K562 (cell line): Measurements from ENCODE around the gene UBQLN3. TPM values are rescaled to one million over a fixed set of nuclear protein-coding genes. Genes with fewer than 3 reads are reported as not detected.

Experiments used
- ATAC-seq: fragments of 200-7000 bp; cut with Tn5 transposase; 3 replicates; pipeline ENCODE4 v1.9.1; 2020; ENCODE audit warnings: moderate library complexity
- BruUV-seq: library from RNA; stranded (reverse); fragments of 400-500 nt; replicated peaks from 2 replicates; lab custom pipeline; 2021; lab: Mats Ljungman, UMichigan
- CTCF ChIA-PET: fragments of 300-600 bp; formaldehyde crosslinking; extraction: SDS; loops from one replicate; lab custom pipeline; 2021; ENCODE audit warnings: low intra/inter-chr PET ratio; lab: Yijun Ruan, JAX
- POLR2A ChIA-PET: fragments of 300-600, 350-650 bp; sonication (Branson Sonifier 250); formaldehyde crosslinking; extraction: SDS; loops from one replicate; lab custom pipeline; 2021; ENCODE audit warnings: antibody characterized with exemption, inconsistent platforms; lab: Yijun Ruan, JAX
- DNase-seq, 4 experiments: peaks; one replicate each; pipeline versions ENCODE4 v3.0.0 to v3.0.0-alpha.2; 2011 to 2018; ENCODE audit warnings: low spot score in 3 of 4, mixed read lengths in 3 of 4; ENCODE audit errors: extremely low read depth in 1 of 4
- FAIRE-seq: peaks from 2 replicates; lab custom pipeline; 2011; peaks lifted over from hg19 to GRCh38; lab: Jason Lieb, UNC
- H2AFZ ChIP-seq: 2 replicates; pipeline ENCODE4 v1.6.0; 2011; ENCODE audit warnings: low read depth, low read length, control low read depth, inconsistent platforms
- H3K27ac ChIP-seq: fragments of 200-600 bp; 3 replicates; pipeline ENCODE4 v1.8.0; 2011; ENCODE audit warnings: low read depth, mild to moderate bottlenecking, control low read depth, inconsistent platforms, low read length, moderate library complexity, mixed read lengths; ENCODE audit errors: extremely low read depth
- H3K27me3 ChIP-seq, 2 experiments: fragments of 300-600 bp in 1 of 2; 2 replicates in 1 of 2; 3 replicates in 1 of 2; pipeline versions ENCODE4 v1.6.0 to v1.8.0; 2011; ENCODE audit warnings: inconsistent platforms in 2 of 2, low read length in 2 of 2, mild to moderate bottlenecking in 1 of 2, mixed read lengths in 1 of 2, moderate library complexity in 1 of 2; ENCODE audit not compliant: control insufficient read depth in 2 of 2, insufficient read depth in 2 of 2
- H3K36me3 ChIP-seq: fragments of 300-600 bp; 3 replicates; pipeline ENCODE4 v1.8.0; 2011; ENCODE audit warnings: mild to moderate bottlenecking, low read length, inconsistent platforms; ENCODE audit not compliant: control insufficient read depth, insufficient read depth
- H3K4me1 ChIP-seq, 2 experiments: fragments of 200-600 bp in 1 of 2; replicated peaks in 1 of 2; 2 replicates in 1 of 2; 3 replicates in 1 of 2; pipeline versions ENCODE4 v1.5.1 to v1.8.0; 2011; ENCODE audit warnings: inconsistent platforms in 2 of 2, low read length in 2 of 2, mild to moderate bottlenecking in 1 of 2, mixed read lengths in 1 of 2, moderate library complexity in 1 of 2; ENCODE audit not compliant: control insufficient read depth in 2 of 2, insufficient read depth in 2 of 2
- H3K4me2 ChIP-seq: 2 replicates; pipeline ENCODE4 v1.6.1; 2011; ENCODE audit warnings: low read length, control low read depth, inconsistent platforms, mixed read lengths; ENCODE audit not compliant: insufficient read depth
- H3K4me3 ChIP-seq: fragments of 200-600 bp; sonication (generic), shearing (Covaris generic); 2 replicates; pipeline ENCODE4 v1.5.1; 2016; ENCODE audit warnings: control low read depth, inconsistent platforms
- H3K79me2 ChIP-seq: fragments of 200-600 bp; 3 replicates; pipeline ENCODE4 v1.8.0; 2011; ENCODE audit warnings: low read length, inconsistent platforms; ENCODE audit not compliant: control insufficient read depth, insufficient read depth
- H3K9ac ChIP-seq, 2 experiments: 2 replicates each; pipeline versions ENCODE4 v1.6.0 to v1.6.1; 2011; ENCODE audit warnings: low read depth in 2 of 2, low read length in 2 of 2, control low read depth in 1 of 2, inconsistent platforms in 1 of 2, mild to moderate bottlenecking in 1 of 2, mixed read lengths in 1 of 2; ENCODE audit not compliant: insufficient read depth in 1 of 2
- H3K9me1 ChIP-seq: one replicate; pipeline ENCODE4 v1.6.0; 2011; ENCODE audit warnings: inconsistent platforms, mild to moderate bottlenecking, low read length, moderate library complexity; ENCODE audit not compliant: control insufficient read depth, insufficient read depth
- H3K9me3 ChIP-seq: replicated peaks from 2 replicates; pipeline ENCODE4 v1.5.1; 2011; ENCODE audit warnings: low read depth, low read length, inconsistent platforms; ENCODE audit not compliant: control insufficient read depth, insufficient read depth
- H4K20me1 ChIP-seq: replicated peaks from 2 replicates; pipeline ENCODE4 v1.6.1; 2011; ENCODE audit warnings: low read length, inconsistent platforms, mixed read lengths; ENCODE audit not compliant: control insufficient read depth, insufficient read depth
- ATF3 ChIP-seq, 2 experiments: fragments of 450-650 bp in 1 of 2; sonication (generic) in 1 of 2; formaldehyde crosslinking in 1 of 2; IDR thresholded peaks in 1 of 2; conservative IDR thresholded peaks in 1 of 2; 2 replicates each; pipeline versions ENCODE4 v1.6.1 to v1.8.1; 2016 to 2023; ENCODE audit warnings: mild to moderate bottlenecking in 2 of 2, moderate library complexity in 2 of 2, inconsistent platforms in 1 of 2, missing genetic modification reagents in 1 of 2
- HDAC3 ChIP-seq: fragments of 450-650 bp; IDR thresholded peaks from 2 replicates; pipeline ENCODE4 v1.6.1; 2018; ENCODE audit warnings: borderline replicate concordance, mild to moderate bottlenecking, moderate library complexity; ENCODE audit not compliant: partially characterized antibody
- HINFP ChIP-seq: fragments of 450-650 bp; conservative IDR thresholded peaks from 2 replicates; pipeline ENCODE4 v1.6.1; 2016; ENCODE audit warnings: missing genetic modification characterization, low read depth, mild to moderate bottlenecking, control low read depth, missing compliant biosample characterization
- MEIS2 ChIP-seq: fragments of 450-650 bp; IDR thresholded peaks from 2 replicates; pipeline ENCODE4 v1.6.1; 2014; ENCODE audit warnings: mild to moderate bottlenecking; ENCODE audit not compliant: partially characterized antibody
- MIER1 ChIP-seq: fragments of 450-650 bp; IDR thresholded peaks from 2 replicates; pipeline ENCODE4 v1.6.1; 2016; ENCODE audit warnings: antibody characterized with exemption, mild to moderate bottlenecking, low read depth
- NONO ChIP-seq, 2 experiments: fragments of 200-400 bp in 1 of 2; fragments of 450-650 bp in 1 of 2; formaldehyde crosslinking in 1 of 2; IDR thresholded peaks; 2 replicates each; pipeline ENCODE4 v1.6.1; 2017; ENCODE audit warnings: low read depth in 2 of 2, mild to moderate bottlenecking in 2 of 2, moderate library complexity in 2 of 2, low read length in 1 of 2
- PHF8 ChIP-seq: fragments of 200-600 bp; sonication (generic); IDR thresholded peaks from 2 replicates; pipeline ENCODE4 v1.6.1; 2012; ENCODE audit warnings: mixed run types, mild to moderate bottlenecking, inconsistent platforms, low read length, moderate library complexity, borderline replicate concordance
- SMAD1 ChIP-seq: fragments of 150-350 bp; IDR thresholded peaks from 2 replicates; pipeline ENCODE4 v1.6.1; 2014; ENCODE audit warnings: low read length, low read depth; ENCODE audit not compliant: partially characterized antibody
- TAF9B ChIP-seq: fragments of 450-650 bp; IDR thresholded peaks from 2 replicates; pipeline ENCODE4 v1.6.1; 2018; ENCODE audit warnings: mild to moderate bottlenecking; ENCODE audit not compliant: partially characterized antibody
- YY1 ChIP-seq, 3 experiments: IDR thresholded peaks; 2 replicates each; pipeline ENCODE4 v1.6.1; 2011; ENCODE audit warnings: low read length in 2 of 3, mild to moderate bottlenecking in 2 of 3, moderate library complexity in 2 of 3, borderline replicate concordance in 1 of 3, control low read depth in 1 of 3, low read depth in 1 of 3; ENCODE audit not compliant: insufficient read depth in 3 of 3, insufficient replicate concordance in 2 of 3, control insufficient read depth in 1 of 3, insufficient read length in 1 of 3; ENCODE audit errors: extremely low read depth in 1 of 3
- WGBS: fragments of 100-300 bp; shearing (Covaris generic); methylation state at CpG from one replicate; pipeline ENCODE4 v1.1.6; 2016; ENCODE audit warnings: low coverage, mixed read lengths; ENCODE audit not compliant: insufficient coverage; ENCODE audit errors: missing lambda C conversion rate; 5-methylcytosine and 5-hydroxymethylcytosine counted together
- in situ Hi-C: fragments of 300-500 bp; cut with MboI; formaldehyde crosslinking; loops from 4 replicates; pipeline ENCODE4 v1.15.0; 2018; ENCODE audit warnings: inconsistent platforms, mixed read lengths
- intact Hi-C: fragments of 100-400 bp; cut with micrococcal nuclease; formaldehyde crosslinking; loops from 2 replicates; pipeline ENCODE4 v1.14.2; 2022
- polyA plus RNA-seq, 8 experiments: library from polyadenylated mRNA; depleted of rRNA in 4 of 8; stranded (reverse) in 5 of 8; unstranded in 3 of 8; fragments of >200 nt; fragmentation: Nextera tagmentation in 2 of 8; fragmentation: Illumina TruSeq in 1 of 8; extraction: Ambion mirVana in 2 of 8; extraction: Trizol in 1 of 8; gene quantifications; 2 replicates each; pipeline versions ENCODE4 v1.2.1 to v1.2.3, GENCODE V29; 2011 to 2014; ENCODE audit warnings: inconsistent platforms in 1 of 8, missing spikeins in 1 of 8
- total RNA-seq, 7 experiments: library from RNA; depleted of rRNA in 6 of 7; stranded (reverse); fragments of >200 nt in 6 of 7; fragmentation: Illumina TruSeq in 2 of 7; extraction: Trizol in 2 of 7; gene quantifications; 2 replicates each; pipeline versions ENCODE4 v1.2.1 to v1.2.3, GENCODE V29; 2011 to 2021; ENCODE audit warnings: low replicate concordance in 1 of 7
- TF ChIP-seq, protein P1 (sequence below): IDR thresholded peaks from 2 replicates; pipeline ENCODE4 v1.6.1; 2011; ENCODE audit not compliant: insufficient read length; ENCODE audit errors: extremely low read depth
- TF ChIP-seq, protein P2 (sequence below), 2 experiments: fragments of 450-650 bp; conservative IDR thresholded peaks; 2 replicates each; pipeline ENCODE4 v1.6.1; 2017; ENCODE audit warnings: mild to moderate bottlenecking in 2 of 2, moderate library complexity in 2 of 2

Gene UBQLN3
- total and polyA plus RNA-seq, 9 of the 15 experiments (the other 6 are each of a cell fraction or from before 2014, with no cell fraction given), result 0.01 to 0.27 TPM; not detected in 7

- intact Hi-C loops (loop anchor here (10.0 kb wide), 3 partner anchors 89 to 301 kb away; partner anchors contain the start of genes OR51V1 and TRIM6), in situ Hi-C loops (no loop called here)
- POLR2A ChIA-PET, result interaction anchor here (0.5 to 8.7 kb wide), 60 partner anchors 9 to 1143 kb away, joined by 3 to 123 read pairs (median 4); partner anchors contain the start of genes OR52A5, OR52B6, OR52D1 and TRIM34
- DNase-seq (peak in 1 of 4 experiments; percentile 90), FAIRE-seq (peak; percentile 83), ATAC-seq (peak; percentile 67)
- Histone ChIP-seq H3K4me2 (peak overlapping the region; percentile 93), H3K4me3 (peak overlapping the region; percentile 52), H3K79me2 (peaks cover 50% of the 10 kb centered on the region), H4K20me1 (peaks cover 32% of the 10 kb centered on the region), H3K9me1 (peaks cover 2% of the 10 kb centered on the region), H3K9me3 (no peaks in the 10 kb centered on the region), H3K9ac (peak overlapping the region; percentile 92), H3K27ac (peak overlapping the region; percentile 71), H2AFZ (peak overlapping the region; percentile 88), H3K27me3 (no peaks in the 10 kb centered on the region), H3K36me3 (peaks cover 32% of the 10 kb centered on the region), H3K4me1 (peaks cover 24 to 59% of the 10 kb centered on the region in 2 experiments)
- CTCF ChIA-PET, result no interaction called here
- WGBS, result 4% methylated on average over 8 of the region's 9 CpGs
- no TSS peak for BruUV-seq
- TF ChIP-seq YY1 (IDR thresholded peaks at IDR 0.05; ENCODE audit: borderline replicate concordance in 1 of 3, control insufficient read depth in 1 of 3, extremely low read depth in 1 of 3, insufficient read depth in 3 of 3, insufficient read length in 1 of 3, insufficient replicate concordance in 2 of 3, low read depth in 1 of 3, low read length in 2 of 3) (peak in 1 of 3 experiments; percentile 61), ATF3 (IDR thresholded peaks at IDR 0.05) (peak; percentile 38; the same call in 1 of the 2 replicates), ATF3 (CRISPR knock-in tag; conservative IDR thresholded peaks at IDR 0.05) (no peak), HDAC3 (peak; percentile 75), MEIS2 (peak; percentile 49), HINFP (no peak), SMAD1 (peak; percentile 88), MIER1 (no peak), PHF8 (peak; percentile 84), NONO (IDR thresholded peaks at IDR 0.05; ENCODE audit: low read depth in 2 of 2, low read length in 1 of 2) (peak in 1 of 2 experiments; percentile 93; a peak in 2 of 4 replicates), TAF9B (peak; percentile 93)
- TF ChIP-seq, protein P1, sequence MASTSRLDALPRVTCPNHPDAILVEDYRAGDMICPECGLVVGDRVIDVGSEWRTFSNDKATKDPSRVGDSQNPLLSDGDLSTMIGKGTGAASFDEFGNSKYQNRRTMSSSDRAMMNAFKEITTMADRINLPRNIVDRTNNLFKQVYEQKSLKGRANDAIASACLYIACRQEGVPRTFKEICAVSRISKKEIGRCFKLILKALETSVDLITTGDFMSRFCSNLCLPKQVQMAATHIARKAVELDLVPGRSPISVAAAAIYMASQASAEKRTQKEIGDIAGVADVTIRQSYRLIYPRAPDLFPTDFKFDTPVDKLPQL, result peak; percentile 94
- TF ChIP-seq, protein P2, sequence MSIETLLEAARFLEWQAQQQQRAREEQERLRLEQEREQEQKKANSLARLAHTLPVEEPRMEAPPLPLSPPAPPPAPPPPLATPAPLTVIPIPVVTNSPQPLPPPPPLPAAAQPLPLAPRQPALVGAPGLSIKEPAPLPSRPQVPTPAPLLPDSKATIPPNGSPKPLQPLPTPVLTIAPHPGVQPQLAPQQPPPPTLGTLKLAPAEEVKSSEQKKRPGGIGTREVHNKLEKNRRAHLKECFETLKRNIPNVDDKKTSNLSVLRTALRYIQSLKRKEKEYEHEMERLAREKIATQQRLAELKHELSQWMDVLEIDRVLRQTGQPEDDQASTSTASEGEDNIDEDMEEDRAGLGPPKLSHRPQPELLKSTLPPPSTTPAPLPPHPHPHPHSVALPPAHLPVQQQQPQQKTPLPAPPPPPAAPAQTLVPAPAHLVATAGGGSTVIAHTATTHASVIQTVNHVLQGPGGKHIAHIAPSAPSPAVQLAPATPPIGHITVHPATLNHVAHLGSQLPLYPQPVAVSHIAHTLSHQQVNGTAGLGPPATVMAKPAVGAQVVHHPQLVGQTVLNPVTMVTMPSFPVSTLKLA (conservative IDR thresholded peaks at IDR 0.05), result peak in 1 of 2 experiments; percentile 53; a peak in 2 of 4 replicates
Observed at GRCh38 chr11:5505363-5506048, 4.3 kb downstream of the UBQLN3 start.
